ENCODE measurements around the gene MBD5. TPM values are rescaled to one million over a fixed set of nuclear protein-coding genes. Genes with fewer than 3 reads are reported as not detected.

The MBD5 gene
- total and polyA plus RNA-seq, 2 donors (not counting 1 experiment from before 2014, with no cell fraction given): 10.9 to 69.7 TPM

- DNase-seq: no peak
- Histone ChIP-seq H2AFZ (ENCODE audit: insufficient read depth, low read depth, low read length, poor library complexity, severe bottlenecking) (no peak overlapping the region), H3K4me1 (ENCODE audit: control insufficient read depth in 2 of 2, insufficient read depth in 2 of 2, low read length in 2 of 2) (peaks cover 0 to 4% of the 10 kb centered on the region in 2 donors), H3K9me3 (ENCODE audit: control extremely low read depth in 1 of 3, control insufficient read depth in 2 of 3, insufficient read depth in 1 of 3, low read length in 2 of 3) (no peaks in the 10 kb centered on the region), H3K4me3 (ENCODE audit: control extremely low read depth in 1 of 5, extremely low read depth in 1 of 5, insufficient read depth in 1 of 5, low read depth in 2 of 5, low read length in 4 of 5) (no peak overlapping the region), H3K27me3 (replicated peaks in 1 of 4; ENCODE audit: control extremely low read depth in 1 of 4, control insufficient read depth in 3 of 4, insufficient read depth in 4 of 4, low read length in 3 of 4) (no peaks in the 10 kb centered on the region), H4K20me1 (ENCODE audit: control insufficient read depth, insufficient read depth, low read length, poor library complexity, severe bottlenecking) (no peaks in the 10 kb centered on the region), H3K27ac (ENCODE audit: low read length in 2 of 2) (no peak overlapping the region), H3K36me3 (replicated peaks in 1 of 2; ENCODE audit: control extremely low read depth in 1 of 2, control insufficient read depth in 1 of 2, extremely low read depth in 1 of 2, insufficient read depth in 2 of 2, low read length in 1 of 2) (no peaks in the 10 kb centered on the region), H3K4me2 (replicated peaks; ENCODE audit: low read depth, low read length, poor library complexity, severe bottlenecking) (no peak overlapping the region), H3K79me2 (ENCODE audit: control insufficient read depth, insufficient read depth, low read length) (no peaks in the 10 kb centered on the region), H3K9ac (ENCODE audit: low read length) (no peak overlapping the region)
- ChIA-PET POLR2A (no interaction called here), CTCF (interaction anchor here (1.3 kb wide), 1 partner anchor 16 kb away, joined by 8 read pairs; no protein-coding TSS in a partner anchor)
- no peak for ATAC-seq (ENCODE audit: low read depth)
- Mint-ChIP-seq H3K4me1 (peaks cover 5% of the 10 kb centered on the region), H3K27me3 (peaks cover 5% of the 10 kb centered on the region), H3K4me3 (no peak overlapping the region), H3K9me3 (ENCODE audit: insufficient read depth) (no peaks in the 10 kb centered on the region), H3K27ac (no peak overlapping the region)
- TF ChIP-seq, protein P1, sequence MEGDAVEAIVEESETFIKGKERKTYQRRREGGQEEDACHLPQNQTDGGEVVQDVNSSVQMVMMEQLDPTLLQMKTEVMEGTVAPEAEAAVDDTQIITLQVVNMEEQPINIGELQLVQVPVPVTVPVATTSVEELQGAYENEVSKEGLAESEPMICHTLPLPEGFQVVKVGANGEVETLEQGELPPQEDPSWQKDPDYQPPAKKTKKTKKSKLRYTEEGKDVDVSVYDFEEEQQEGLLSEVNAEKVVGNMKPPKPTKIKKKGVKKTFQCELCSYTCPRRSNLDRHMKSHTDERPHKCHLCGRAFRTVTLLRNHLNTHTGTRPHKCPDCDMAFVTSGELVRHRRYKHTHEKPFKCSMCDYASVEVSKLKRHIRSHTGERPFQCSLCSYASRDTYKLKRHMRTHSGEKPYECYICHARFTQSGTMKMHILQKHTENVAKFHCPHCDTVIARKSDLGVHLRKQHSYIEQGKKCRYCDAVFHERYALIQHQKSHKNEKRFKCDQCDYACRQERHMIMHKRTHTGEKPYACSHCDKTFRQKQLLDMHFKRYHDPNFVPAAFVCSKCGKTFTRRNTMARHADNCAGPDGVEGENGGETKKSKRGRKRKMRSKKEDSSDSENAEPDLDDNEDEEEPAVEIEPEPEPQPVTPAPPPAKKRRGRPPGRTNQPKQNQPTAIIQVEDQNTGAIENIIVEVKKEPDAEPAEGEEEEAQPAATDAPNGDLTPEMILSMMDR (IDR thresholded peaks at IDR 0.05): no peak
- no peak for TF ChIP-seq EZH2 (IDR thresholded peaks at IDR 0.05; ENCODE audit: borderline replicate concordance, insufficient read depth, low read depth, low read length, poor library complexity, severe bottlenecking)
- WGBS (ENCODE audit: insufficient coverage): 86% methylated on average over 1 of the region's 2 CpGs
- intact Hi-C loops (cut with micrococcal nuclease): no loop called here
Observed at GRCh38 chr2:148525130-148525529, 504.2 kb downstream of the MBD5 start.

DNA sequence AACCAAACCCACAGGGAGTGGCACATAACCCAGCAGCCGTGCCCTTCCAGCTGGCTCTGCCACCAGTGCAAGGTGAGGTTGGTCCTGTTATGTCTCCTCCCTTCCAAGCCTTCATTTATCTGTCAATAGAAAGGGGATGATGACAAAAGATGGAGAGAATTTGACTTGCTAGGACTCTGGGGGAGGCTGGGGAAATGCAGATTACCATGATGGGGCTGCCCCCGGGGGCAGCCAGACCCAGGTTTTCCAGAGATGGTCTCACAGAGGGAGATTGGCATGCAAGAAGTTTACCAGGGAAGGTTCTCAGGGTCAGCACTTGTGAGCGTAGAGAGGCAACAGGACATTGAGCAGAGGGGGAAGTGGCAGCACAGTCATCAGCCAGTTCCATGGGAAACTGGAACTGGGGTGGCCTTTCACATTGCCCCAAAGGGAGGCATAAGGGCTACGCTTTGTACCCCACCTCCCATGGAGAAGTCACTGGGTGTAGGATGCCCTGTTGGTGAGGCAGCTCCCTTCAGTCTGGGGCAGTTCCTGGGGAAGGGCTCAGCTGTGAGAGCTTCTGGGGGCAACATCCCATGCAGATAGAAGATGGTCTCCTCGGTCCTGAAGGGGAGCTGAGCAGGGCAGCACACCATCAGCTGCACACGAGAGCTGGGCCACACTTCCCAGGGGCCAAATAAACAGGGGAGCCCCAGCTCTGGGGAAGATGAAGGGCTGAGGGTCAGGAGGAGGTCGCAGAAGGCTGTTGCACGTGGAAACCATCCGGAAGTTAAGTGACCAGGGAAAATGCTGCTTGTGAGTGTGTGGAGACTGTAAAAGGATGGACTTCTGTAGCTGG lies 505.8 kb downstream of the MBD5 start:
- DNase-seq: no peak
- Histone ChIP-seq H3K4me3 (ENCODE audit: control extremely low read depth in 1 of 5, extremely low read depth in 1 of 5, insufficient read depth in 1 of 5, low read depth in 2 of 5, low read length in 4 of 5) (no peak overlapping the region), H2AFZ (ENCODE audit: insufficient read depth, low read depth, low read length, poor library complexity, severe bottlenecking) (no peak overlapping the region), H3K4me1 (ENCODE audit: control insufficient read depth in 2 of 2, insufficient read depth in 2 of 2, low read length in 2 of 2) (peaks cover 0 to 4% of the 10 kb centered on the region in 2 donors), H3K27me3 (replicated peaks in 1 of 4; ENCODE audit: control extremely low read depth in 1 of 4, control insufficient read depth in 3 of 4, insufficient read depth in 4 of 4, low read length in 3 of 4) (peaks cover 0 to 1% (median 0%) of the 10 kb centered on the region in 4 experiments), H3K79me2 (ENCODE audit: control insufficient read depth, insufficient read depth, low read length) (no peaks in the 10 kb centered on the region), H4K20me1 (ENCODE audit: control insufficient read depth, insufficient read depth, low read length, poor library complexity, severe bottlenecking) (no peaks in the 10 kb centered on the region), H3K36me3 (replicated peaks in 1 of 2; ENCODE audit: control extremely low read depth in 1 of 2, control insufficient read depth in 1 of 2, extremely low read depth in 1 of 2, insufficient read depth in 2 of 2, low read length in 1 of 2) (no peaks in the 10 kb centered on the region), H3K9me3 (ENCODE audit: control extremely low read depth in 1 of 3, control insufficient read depth in 2 of 3, insufficient read depth in 1 of 3, low read length in 2 of 3) (no peaks in the 10 kb centered on the region), H3K4me2 (replicated peaks; ENCODE audit: low read depth, low read length, poor library complexity, severe bottlenecking) (no peak overlapping the region), H3K27ac (ENCODE audit: low read length in 2 of 2) (no peak overlapping the region), H3K9ac (ENCODE audit: low read length) (no peak overlapping the region)
- intact Hi-C loops (cut with micrococcal nuclease): no loop called here
- H3K9me3 Mint-ChIP-seq (ENCODE audit: insufficient read depth): no peaks in the 10 kb centered on the region
- peaks cover 5% of the 10 kb centered on the region for H3K4me1 Mint-ChIP-seq
- TF ChIP-seq, protein P1 (IDR thresholded peaks at IDR 0.05): no peak
- TF ChIP-seq EZH2 (IDR thresholded peaks at IDR 0.05; ENCODE audit: borderline replicate concordance, insufficient read depth, low read depth, low read length, poor library complexity, severe bottlenecking): no peak
- H3K27me3 Mint-ChIP-seq: peaks cover 8% of the 10 kb centered on the region
- ChIA-PET CTCF (interaction anchor here (2.3 kb wide), 1 partner anchor 18 kb away, joined by 6 read pairs; no protein-coding TSS in a partner anchor), POLR2A (no interaction called here)
- ATAC-seq (ENCODE audit: low read depth): no peak
- 80% methylated on average over 8 of the region's 9 CpGs for WGBS (ENCODE audit: insufficient coverage)
- H3K27ac Mint-ChIP-seq: no peak overlapping the region
- no peak overlapping the region for H3K4me3 Mint-ChIP-seq
